ENCODE measurements around the gene GPR108.

GPR108 gene

GRCh38 chr19:6705931-6706632 lies 31.3 kb downstream of the GPR108 start:
- no peaks in the 10 kb centered on the region for H3K36me3 Mint-ChIP-seq (ENCODE audit: low read depth)
- H3K4me1 Mint-ChIP-seq: no peaks in the 10 kb centered on the region
- DNase-seq: no peak
- peaks cover 58% of the 10 kb centered on the region for H3K27me3 Mint-ChIP-seq (ENCODE audit: low read depth, poor library complexity)
- no peak overlapping the region for H3K4me3 Mint-ChIP-seq
- TF ChIP-seq, protein P1, sequence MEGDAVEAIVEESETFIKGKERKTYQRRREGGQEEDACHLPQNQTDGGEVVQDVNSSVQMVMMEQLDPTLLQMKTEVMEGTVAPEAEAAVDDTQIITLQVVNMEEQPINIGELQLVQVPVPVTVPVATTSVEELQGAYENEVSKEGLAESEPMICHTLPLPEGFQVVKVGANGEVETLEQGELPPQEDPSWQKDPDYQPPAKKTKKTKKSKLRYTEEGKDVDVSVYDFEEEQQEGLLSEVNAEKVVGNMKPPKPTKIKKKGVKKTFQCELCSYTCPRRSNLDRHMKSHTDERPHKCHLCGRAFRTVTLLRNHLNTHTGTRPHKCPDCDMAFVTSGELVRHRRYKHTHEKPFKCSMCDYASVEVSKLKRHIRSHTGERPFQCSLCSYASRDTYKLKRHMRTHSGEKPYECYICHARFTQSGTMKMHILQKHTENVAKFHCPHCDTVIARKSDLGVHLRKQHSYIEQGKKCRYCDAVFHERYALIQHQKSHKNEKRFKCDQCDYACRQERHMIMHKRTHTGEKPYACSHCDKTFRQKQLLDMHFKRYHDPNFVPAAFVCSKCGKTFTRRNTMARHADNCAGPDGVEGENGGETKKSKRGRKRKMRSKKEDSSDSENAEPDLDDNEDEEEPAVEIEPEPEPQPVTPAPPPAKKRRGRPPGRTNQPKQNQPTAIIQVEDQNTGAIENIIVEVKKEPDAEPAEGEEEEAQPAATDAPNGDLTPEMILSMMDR (IDR thresholded peaks at IDR 0.05): no peak
- no peak overlapping the region for H3K27ac Mint-ChIP-seq
- peaks cover 4% of the 10 kb centered on the region for H3K9me3 Mint-ChIP-seq

GRCh38 chr19:6700586-6701316 lies 36.6 kb downstream of the GPR108 start:
- Mint-ChIP-seq H3K9me3 (peaks cover 23% of the 10 kb centered on the region), H3K36me3 (ENCODE audit: low read depth) (no peaks in the 10 kb centered on the region), H3K27ac (no peak overlapping the region), H3K4me1 (no peaks in the 10 kb centered on the region), H3K27me3 (ENCODE audit: low read depth, poor library complexity) (peaks cover 15% of the 10 kb centered on the region), H3K4me3 (no peak overlapping the region)
- TF ChIP-seq, protein P1 (IDR thresholded peaks at IDR 0.05): no peak
- DNase-seq: no peak

GRCh38 chr19:6699935-6700334 lies 37.4 kb downstream of the GPR108 start:
- peaks cover 16% of the 10 kb centered on the region for H3K27me3 Mint-ChIP-seq (ENCODE audit: low read depth, poor library complexity)
- no peaks in the 10 kb centered on the region for H3K4me1 Mint-ChIP-seq

GRCh38 chr19:6697291-6697690 lies 40.1 kb downstream of the GPR108 start:
- Mint-ChIP-seq H3K4me1 (no peaks in the 10 kb centered on the region), H3K4me3 (no peak overlapping the region)

More at GRCh38 chr19:6699935-6700334, 37.4 kb downstream of the GPR108 start:
- Mint-ChIP-seq H3K9me3 (peaks cover 29% of the 10 kb centered on the region), H3K36me3 (ENCODE audit: low read depth) (no peaks in the 10 kb centered on the region), H3K27ac (no peak overlapping the region), H3K4me3 (no peak overlapping the region)
- TF ChIP-seq, protein P1 (IDR thresholded peaks at IDR 0.05): no peak
- DNase-seq: no peak

GRCh38 chr19:6696239-6696820 lies 41.0 kb downstream of the GPR108 start:
- H3K27me3 Mint-ChIP-seq (ENCODE audit: low read depth, poor library complexity): peaks cover 13% of the 10 kb centered on the region
- H3K36me3 Mint-ChIP-seq (ENCODE audit: low read depth): no peaks in the 10 kb centered on the region
- no peaks in the 10 kb centered on the region for H3K4me1 Mint-ChIP-seq
- H3K9me3 Mint-ChIP-seq: peaks cover 43% of the 10 kb centered on the region
- TF ChIP-seq, protein P1 (IDR thresholded peaks at IDR 0.05): no peak
- H3K27ac Mint-ChIP-seq: no peak overlapping the region
- H3K4me3 Mint-ChIP-seq: no peak overlapping the region
- no peak for DNase-seq

More at GRCh38 chr19:6697291-6697690, 40.1 kb downstream of the GPR108 start:
- DNase-seq: no peak
- H3K27me3 Mint-ChIP-seq (ENCODE audit: low read depth, poor library complexity): peaks cover 17% of the 10 kb centered on the region
- H3K27ac Mint-ChIP-seq: no peak overlapping the region
- peaks cover 38% of the 10 kb centered on the region for H3K9me3 Mint-ChIP-seq
- no peaks in the 10 kb centered on the region for H3K36me3 Mint-ChIP-seq (ENCODE audit: low read depth)
- TF ChIP-seq, protein P1 (IDR thresholded peaks at IDR 0.05): no peak

All from nephron progenitor cell (in vitro differentiated cells).